Dermis microvascular lymphatic vessel endothelial cell (primary cell): ENCODE results near the gene FUCA1. TPM values are rescaled to one million over a fixed set of nuclear protein-coding genes. Genes with fewer than 3 reads are reported as not detected.
"Not testable (repeated sequence)": the region's sequence is repeated elsewhere in the genome, so short reads cannot be mapped to it uniquely, and the experiment has no call there.

Experiments
- DNase-seq, 2 donors: peaks; one replicate each; pipeline versions ENCODE4 v3.0.0 to v3.0.0-alpha.2; 2010; ENCODE audit warnings: low read depth in 2 of 2
- total RNA-seq: library from RNA; depleted of rRNA; stranded (reverse); fragments of >200 nt; gene quantifications from 2 replicates; pipeline ENCODE4 v1.2.1, GENCODE V29; 2014

The FUCA1 gene
- total RNA-seq, 1 donor from 2014 or later = 10.0 TPM

- DNase-seq = not testable (repeated sequence)
Observed at GRCh38 chr1:23802809-23803342, 65.2 kb downstream of the FUCA1 start.

GRCh38 chr1:23801876-23802275 lies 66.2 kb downstream of the FUCA1 start:
- DNase-seq = no peak

- no peak for DNase-seq
Observed at GRCh38 chr1:23801338-23801748, 66.7 kb downstream of the FUCA1 start.

- peak; percentile 89 to 96 for DNase-seq
Observed at GRCh38 chr1:23800400-23801337, 67.4 kb downstream of the FUCA1 start, which contains the start of gene GALE. Gene GALE (minus strand): TSS chr1:23800754. CDS start chr1:23799007, 1,747 bp downstream.

GRCh38 chr1:23799570-23800399 lies 68.3 kb downstream of the FUCA1 start:
- DNase-seq = peak in 1 of 2 donors; percentile 89

DNA sequence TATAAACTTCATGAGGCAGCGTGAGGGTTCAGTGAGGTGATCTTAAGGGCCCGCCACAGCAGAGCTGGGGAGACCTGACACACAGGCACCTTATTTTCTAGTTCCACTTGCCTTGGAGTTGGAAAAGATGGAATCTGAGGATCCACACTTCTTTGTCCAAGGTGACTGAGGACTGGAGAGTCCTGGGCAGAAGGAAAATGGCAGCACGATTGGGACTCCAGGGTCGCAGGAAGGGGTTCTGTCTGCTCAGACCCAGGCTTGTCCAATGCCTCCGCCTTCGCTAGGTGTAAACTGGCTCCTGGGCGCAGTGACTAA lies 68.9 kb downstream of the FUCA1 start:
- DNase-seq = no peak

DNA sequence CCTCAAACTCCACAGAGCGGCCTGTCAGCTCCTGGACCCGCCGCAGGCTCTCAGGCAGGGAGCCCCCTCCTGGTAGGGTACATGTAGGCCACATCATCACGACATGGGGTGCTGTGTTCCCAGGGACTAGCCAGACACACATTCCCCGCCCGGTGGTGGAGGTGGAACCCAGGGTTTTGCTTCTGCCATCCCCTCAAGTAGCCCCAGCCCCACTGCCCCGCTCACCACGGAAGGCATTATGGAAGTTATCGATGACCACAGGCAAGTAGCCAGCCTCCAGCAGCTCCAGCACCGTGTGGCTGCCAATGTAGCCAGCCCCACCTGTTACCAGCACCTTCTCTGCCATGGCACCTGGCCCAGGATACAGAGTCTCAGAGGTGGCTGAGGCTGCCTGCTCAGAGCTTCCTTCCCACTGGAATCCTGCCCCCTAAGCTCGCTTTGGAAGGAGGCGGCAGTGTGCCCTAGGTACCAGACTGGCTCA lies 69.4 kb downstream of the FUCA1 start:
- no peak for DNase-seq

GRCh38 chr1:23797478-23798448 lies 70.3 kb downstream of the FUCA1 start:
- DNase-seq = no peak

DNA sequence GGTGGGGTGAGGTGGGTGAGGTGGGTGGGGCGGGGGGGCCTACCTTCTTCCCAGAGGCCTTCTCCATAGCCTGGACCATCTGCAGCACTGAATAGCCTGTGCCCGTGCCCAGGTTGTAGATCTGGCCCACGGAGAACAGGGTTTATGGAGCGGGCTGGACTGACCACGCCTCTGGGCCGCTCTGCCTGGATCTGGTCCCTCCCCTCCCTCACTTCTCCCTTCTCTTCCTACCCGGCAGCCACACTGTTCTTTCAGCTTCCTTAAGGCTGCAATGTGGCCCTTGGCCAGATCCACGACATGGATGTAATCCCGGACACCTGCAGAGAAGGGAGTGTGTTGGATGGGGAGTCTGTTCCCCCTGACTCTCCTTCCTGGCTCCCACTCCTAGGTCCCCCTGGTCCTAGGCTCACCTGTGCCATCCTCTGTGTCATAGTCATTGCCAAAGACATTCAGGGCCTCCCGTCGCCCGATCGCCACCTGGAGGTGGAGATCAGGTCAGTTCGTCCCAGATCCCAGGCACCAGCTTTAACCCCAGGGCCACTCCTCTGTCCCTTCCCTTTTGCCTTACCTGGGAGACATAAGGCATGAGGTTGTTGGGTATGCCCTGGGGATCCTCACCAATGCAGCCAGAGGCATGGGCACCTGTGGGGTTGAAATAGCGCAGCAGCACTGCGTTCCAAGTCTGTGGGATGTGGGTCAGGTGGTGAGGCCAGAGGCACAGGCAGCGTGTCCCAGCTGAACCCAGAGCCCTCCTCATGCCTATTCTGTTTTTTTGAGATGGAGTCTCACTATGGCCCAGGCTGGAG lies 71.4 kb downstream of the FUCA1 start:
- DNase-seq = no peak

DNA sequence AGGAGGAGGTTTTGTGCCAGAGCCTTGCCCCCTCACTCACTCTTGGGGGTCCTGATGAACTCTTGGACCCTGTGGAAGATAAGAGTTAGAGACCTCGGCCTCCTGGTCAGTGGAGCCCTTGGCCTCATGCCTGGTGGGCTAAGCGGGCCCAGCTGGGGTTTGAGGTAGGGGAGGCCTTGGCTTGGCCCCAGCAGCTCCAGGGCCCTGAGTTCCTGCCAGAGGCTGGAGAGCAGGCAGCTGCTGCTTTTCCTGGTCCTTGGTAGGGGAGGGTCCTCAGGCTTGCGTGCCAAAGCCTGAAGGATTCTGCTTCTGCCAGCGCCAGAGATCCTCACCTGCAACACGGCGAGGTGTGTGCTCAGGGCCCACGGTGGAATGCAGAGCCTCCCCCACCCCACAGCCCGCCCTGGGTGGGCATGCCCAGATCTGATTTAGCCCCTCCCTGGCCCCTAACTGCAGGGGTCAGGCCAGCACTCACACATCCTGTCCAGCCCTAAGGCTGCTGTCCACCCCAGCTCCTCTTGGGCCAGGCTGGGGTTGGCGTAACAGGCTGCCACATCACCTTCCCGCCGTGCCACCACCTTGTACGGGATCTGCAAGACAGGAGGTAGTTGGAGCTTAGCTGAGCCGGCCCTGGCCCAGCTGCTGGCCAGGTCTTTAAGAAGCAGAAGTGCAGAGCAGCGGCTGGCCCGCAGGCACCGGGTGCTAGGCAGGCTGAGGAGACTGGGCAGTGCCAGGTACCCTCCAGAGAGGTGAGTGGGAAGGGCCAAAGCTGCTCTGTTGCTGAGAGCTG lies 72.2 kb downstream of the FUCA1 start:
- DNase-seq = no peak

Other genes with a start within 250 kb of the FUCA1 start
- 1,076 and 1,266 TPM in 2 replicates for gene RPL11, start 176.5 kb downstream of the FUCA1 start, total RNA-seq
- gene ELOA, start 124.8 kb downstream of the FUCA1 start, total RNA-seq = 15.4 and 22.1 TPM in 2 replicates
- 30.4 and 51.2 TPM in 2 replicates for gene PITHD1, start 89.9 kb downstream of the FUCA1 start, total RNA-seq
- gene LYPLA2, start 77.1 kb downstream of the FUCA1 start, total RNA-seq = 113 and 153 TPM in 2 replicates
- 19.6 and 25.8 TPM in 2 replicates for gene GALE, start 67.5 kb downstream of the FUCA1 start, total RNA-seq
- 37.7 and 46.3 TPM in 2 replicates for gene HMGCL, start 42.9 kb downstream of the FUCA1 start, total RNA-seq
- not detected in 2 replicates for gene CNR2, start 45.1 kb upstream of the FUCA1 start, total RNA-seq
- gene PNRC2, start 91.5 kb upstream of the FUCA1 start, total RNA-seq = 71.6 and 74.2 TPM in 2 replicates
- 59.6 and 67.9 TPM in 2 replicates for gene SRSF10, start 112.0 kb upstream of the FUCA1 start, total RNA-seq
- gene MYOM3, start 243.8 kb upstream of the FUCA1 start, total RNA-seq = under 0.01 TPM in 1 of 2 replicates, not detected in the other